ENCODE data around the gene TH. TPM values are rescaled to one million over a fixed set of nuclear protein-coding genes. Genes with fewer than 3 reads are reported as not detected.

TH gene
- polyA plus RNA-seq, 1 of the 3 experiments (the other 2 are of a cell fraction): not detected

DNA sequence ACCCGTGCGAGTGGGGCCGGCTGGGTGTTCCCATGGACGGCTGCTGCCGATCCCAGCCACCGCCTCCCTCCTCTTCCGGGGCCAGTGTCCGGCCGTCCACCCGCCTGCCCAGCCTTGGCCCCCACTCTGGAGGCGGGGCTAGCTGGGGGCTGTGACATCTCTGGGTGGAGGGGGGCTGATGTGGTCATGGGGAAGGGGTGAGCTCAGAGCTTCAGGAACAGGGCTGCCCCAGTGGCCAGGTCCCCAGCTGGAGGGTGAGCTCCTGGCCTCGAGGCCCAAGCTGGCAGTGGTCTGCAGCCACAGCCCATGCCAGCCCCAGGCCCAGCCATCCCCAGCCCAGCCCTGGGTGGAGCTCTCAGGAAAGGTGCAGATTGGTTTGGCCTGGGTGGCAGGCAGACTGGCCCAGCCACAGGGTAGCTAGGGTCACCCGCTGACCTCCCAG, 13.3 kb downstream of the TH start:
- no peak overlapping the region for H2AFZ ChIP-seq (ENCODE audit: low read depth)

DNA sequence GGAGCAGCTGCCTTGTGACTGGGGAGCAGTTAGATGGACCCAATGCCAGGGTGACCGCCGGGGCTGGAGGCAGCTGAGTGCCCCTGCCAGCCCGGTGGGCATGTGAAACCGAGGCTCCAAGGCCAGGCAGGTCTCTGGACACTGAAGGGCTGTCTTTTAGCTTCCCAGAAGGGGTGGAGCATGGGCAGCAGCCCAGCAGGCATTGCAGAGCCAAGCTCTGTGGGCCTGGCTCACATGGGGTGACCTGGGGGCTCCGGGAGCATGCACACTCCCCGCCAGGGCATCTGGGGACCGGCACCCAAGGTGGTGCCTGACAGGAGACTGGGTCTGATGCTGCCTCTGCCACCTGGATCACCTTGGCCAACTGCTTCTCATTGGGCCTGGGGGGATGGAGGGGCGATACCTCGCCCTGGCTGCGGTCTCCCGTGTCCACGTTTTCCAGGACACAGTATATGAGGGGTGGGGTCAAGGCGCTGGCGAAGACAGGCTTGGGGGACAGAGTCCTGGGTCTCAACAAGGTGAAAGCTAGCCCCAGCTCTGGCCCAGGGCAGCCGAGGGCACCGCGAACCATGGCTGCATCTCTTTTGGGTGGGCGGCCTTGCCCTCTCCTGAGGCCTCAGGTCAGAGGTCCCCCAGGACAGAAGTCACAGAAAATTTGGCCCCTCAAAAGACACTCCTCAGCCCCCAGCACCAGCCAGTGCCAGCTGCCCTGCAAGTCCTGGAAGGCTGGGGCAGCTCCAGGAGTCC, 14.1 kb downstream of the TH start:
- H3K79me2 ChIP-seq (ENCODE audit: insufficient read depth): no peaks in the 10 kb centered on the region
- ChIA-PET CTCF (interaction anchor here (1.0 to 25.3 kb wide), 14 partner anchors 11 to 517 kb away, joined by 3 to 1098 read pairs (median 22); partner anchors contain the start of genes SYT8, TH and TNNI2), POLR2A (interaction anchor here (0.8 to 2.1 kb wide), 2 partner anchors 28 to 36 kb away, joined by 3 to 10 read pairs; no protein-coding TSS in a partner anchor)
- H3K9me3 ChIP-seq: no peaks in the 10 kb centered on the region
- no peaks in the 10 kb centered on the region for H3K27me3 ChIP-seq (ENCODE audit: insufficient read depth)
- no peak overlapping the region for H3K9ac ChIP-seq
- no peak overlapping the region for H2AFZ ChIP-seq (ENCODE audit: low read depth)
- H4K20me1 ChIP-seq (ENCODE audit: insufficient read depth): no peaks in the 10 kb centered on the region
- H3K27ac ChIP-seq (ENCODE audit: low read depth in 2 of 2, low read length in 1 of 2): no peak overlapping the region
- whole genome bisulfite sequencing (ENCODE audit: low lambda C conversion rate): 20% methylated on average over 3 of the region's 18 CpGs
- no peak overlapping the region for H3K4me2 ChIP-seq
- H3F3A ChIP-seq (replicated peaks; ENCODE audit: insufficient read depth): no peaks in the 10 kb centered on the region
- no peaks in the 10 kb centered on the region for H3K9me2 ChIP-seq
- no peaks in the 10 kb centered on the region for H3K36me3 ChIP-seq (replicated peaks in 1 of 2; ENCODE audit: control insufficient read depth in 1 of 2, insufficient read depth in 2 of 2, low read length in 1 of 2)
- peaks cover 0 to 12% of the 10 kb centered on the region in 2 experiments; a peak in 1 of 4 replicates for H3K4me1 ChIP-seq (ENCODE audit: control insufficient read depth in 1 of 2, insufficient read depth in 2 of 2, low read depth in 1 of 2, low read length in 1 of 2)
- no peak overlapping the region for H3K4me3 ChIP-seq (ENCODE audit: low read depth in 2 of 2, low read length in 1 of 2)
- no peak for DNase-seq
- TF ChIP-seq, protein P1, sequence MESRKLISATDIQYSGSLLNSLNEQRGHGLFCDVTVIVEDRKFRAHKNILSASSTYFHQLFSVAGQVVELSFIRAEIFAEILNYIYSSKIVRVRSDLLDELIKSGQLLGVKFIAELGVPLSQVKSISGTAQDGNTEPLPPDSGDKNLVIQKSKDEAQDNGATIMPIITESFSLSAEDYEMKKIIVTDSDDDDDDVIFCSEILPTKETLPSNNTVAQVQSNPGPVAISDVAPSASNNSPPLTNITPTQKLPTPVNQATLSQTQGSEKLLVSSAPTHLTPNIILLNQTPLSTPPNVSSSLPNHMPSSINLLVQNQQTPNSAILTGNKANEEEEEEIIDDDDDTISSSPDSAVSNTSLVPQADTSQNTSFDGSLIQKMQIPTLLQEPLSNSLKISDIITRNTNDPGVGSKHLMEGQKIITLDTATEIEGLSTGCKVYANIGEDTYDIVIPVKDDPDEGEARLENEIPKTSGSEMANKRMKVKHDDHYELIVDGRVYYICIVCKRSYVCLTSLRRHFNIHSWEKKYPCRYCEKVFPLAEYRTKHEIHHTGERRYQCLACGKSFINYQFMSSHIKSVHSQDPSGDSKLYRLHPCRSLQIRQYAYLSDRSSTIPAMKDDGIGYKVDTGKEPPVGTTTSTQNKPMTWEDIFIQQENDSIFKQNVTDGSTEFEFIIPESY (IDR thresholded peaks at IDR 0.05; ENCODE audit: borderline replicate concordance, low read depth): no peak
- TF ChIP-seq, protein P2, sequence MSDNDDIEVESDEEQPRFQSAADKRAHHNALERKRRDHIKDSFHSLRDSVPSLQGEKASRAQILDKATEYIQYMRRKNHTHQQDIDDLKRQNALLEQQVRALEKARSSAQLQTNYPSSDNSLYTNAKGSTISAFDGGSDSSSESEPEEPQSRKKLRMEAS (IDR thresholded peaks at IDR 0.05; ENCODE audit: low read depth): no peak
- TF ChIP-seq EZH2phosphoT487 (IDR thresholded peaks at IDR 0.05; ENCODE audit: borderline replicate concordance, low read depth): no peak
- TF ChIP-seq RFX5 (IDR thresholded peaks at IDR 0.05; ENCODE audit: low read length): no peak
- no peak for TF ChIP-seq GABPA (IDR thresholded peaks at IDR 0.05; ENCODE audit: low read depth)
- no peak for TF ChIP-seq YY1 (IDR thresholded peaks at IDR 0.05; ENCODE audit: low read depth)
- TF ChIP-seq, protein P3, sequence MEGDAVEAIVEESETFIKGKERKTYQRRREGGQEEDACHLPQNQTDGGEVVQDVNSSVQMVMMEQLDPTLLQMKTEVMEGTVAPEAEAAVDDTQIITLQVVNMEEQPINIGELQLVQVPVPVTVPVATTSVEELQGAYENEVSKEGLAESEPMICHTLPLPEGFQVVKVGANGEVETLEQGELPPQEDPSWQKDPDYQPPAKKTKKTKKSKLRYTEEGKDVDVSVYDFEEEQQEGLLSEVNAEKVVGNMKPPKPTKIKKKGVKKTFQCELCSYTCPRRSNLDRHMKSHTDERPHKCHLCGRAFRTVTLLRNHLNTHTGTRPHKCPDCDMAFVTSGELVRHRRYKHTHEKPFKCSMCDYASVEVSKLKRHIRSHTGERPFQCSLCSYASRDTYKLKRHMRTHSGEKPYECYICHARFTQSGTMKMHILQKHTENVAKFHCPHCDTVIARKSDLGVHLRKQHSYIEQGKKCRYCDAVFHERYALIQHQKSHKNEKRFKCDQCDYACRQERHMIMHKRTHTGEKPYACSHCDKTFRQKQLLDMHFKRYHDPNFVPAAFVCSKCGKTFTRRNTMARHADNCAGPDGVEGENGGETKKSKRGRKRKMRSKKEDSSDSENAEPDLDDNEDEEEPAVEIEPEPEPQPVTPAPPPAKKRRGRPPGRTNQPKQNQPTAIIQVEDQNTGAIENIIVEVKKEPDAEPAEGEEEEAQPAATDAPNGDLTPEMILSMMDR (IDR thresholded peaks at IDR 0.05): no peak
- TF ChIP-seq, protein P4, sequence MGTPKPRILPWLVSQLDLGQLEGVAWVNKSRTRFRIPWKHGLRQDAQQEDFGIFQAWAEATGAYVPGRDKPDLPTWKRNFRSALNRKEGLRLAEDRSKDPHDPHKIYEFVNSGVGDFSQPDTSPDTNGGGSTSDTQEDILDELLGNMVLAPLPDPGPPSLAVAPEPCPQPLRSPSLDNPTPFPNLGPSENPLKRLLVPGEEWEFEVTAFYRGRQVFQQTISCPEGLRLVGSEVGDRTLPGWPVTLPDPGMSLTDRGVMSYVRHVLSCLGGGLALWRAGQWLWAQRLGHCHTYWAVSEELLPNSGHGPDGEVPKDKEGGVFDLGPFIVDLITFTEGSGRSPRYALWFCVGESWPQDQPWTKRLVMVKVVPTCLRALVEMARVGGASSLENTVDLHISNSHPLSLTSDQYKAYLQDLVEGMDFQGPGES (IDR thresholded peaks at IDR 0.05; ENCODE audit: low read depth, low read length): no peak
- no peak for TF ChIP-seq RAD21 (IDR thresholded peaks at IDR 0.05; ENCODE audit: low read length)
- TF ChIP-seq NRF1 (IDR thresholded peaks at IDR 0.05; ENCODE audit: low read depth, low read length): no peak
- TF ChIP-seq ELF1 (IDR thresholded peaks at IDR 0.05): no peak
- TF ChIP-seq RXRA (IDR thresholded peaks at IDR 0.05; ENCODE audit: borderline replicate concordance, low read depth): no peak
- TF ChIP-seq POLR2AphosphoS5 (IDR thresholded peaks at IDR 0.05; ENCODE audit: low read depth, low read length): no peak
- TF ChIP-seq, protein P5, sequence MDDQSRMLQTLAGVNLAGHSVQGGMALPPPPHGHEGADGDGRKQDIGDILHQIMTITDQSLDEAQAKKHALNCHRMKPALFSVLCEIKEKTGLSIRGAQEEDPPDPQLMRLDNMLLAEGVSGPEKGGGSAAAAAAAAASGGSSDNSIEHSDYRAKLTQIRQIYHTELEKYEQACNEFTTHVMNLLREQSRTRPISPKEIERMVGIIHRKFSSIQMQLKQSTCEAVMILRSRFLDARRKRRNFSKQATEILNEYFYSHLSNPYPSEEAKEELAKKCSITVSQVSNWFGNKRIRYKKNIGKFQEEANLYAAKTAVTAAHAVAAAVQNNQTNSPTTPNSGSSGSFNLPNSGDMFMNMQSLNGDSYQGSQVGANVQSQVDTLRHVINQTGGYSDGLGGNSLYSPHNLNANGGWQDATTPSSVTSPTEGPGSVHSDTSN (IDR thresholded peaks at IDR 0.05): no peak
- TF ChIP-seq RCOR1 (IDR thresholded peaks at IDR 0.05; ENCODE audit: low read length): no peak
- no peak for TF ChIP-seq TCF12 (IDR thresholded peaks at IDR 0.05)

More for the DNA sequence above, 13.3 kb downstream of the TH start:
- H3K9me3 ChIP-seq: no peaks in the 10 kb centered on the region
- H3K9me2 ChIP-seq: no peaks in the 10 kb centered on the region
- ChIA-PET POLR2A (no interaction called here), CTCF (interaction anchor here (1.0 to 25.3 kb wide), 13 partner anchors 7 to 518 kb away, joined by 3 to 1098 read pairs (median 19); partner anchors contain the start of genes SYT8, TH and TNNI2)
- no peak overlapping the region for H3K4me2 ChIP-seq
- no peaks in the 10 kb centered on the region for H4K20me1 ChIP-seq (ENCODE audit: insufficient read depth)
- no peak overlapping the region for H3K9ac ChIP-seq
- no peak overlapping the region for H3K4me3 ChIP-seq (ENCODE audit: low read depth in 2 of 2, low read length in 1 of 2)
- no peaks in the 10 kb centered on the region for H3K36me3 ChIP-seq (replicated peaks in 1 of 2; ENCODE audit: control insufficient read depth in 1 of 2, insufficient read depth in 2 of 2, low read length in 1 of 2)
- 77% methylated on average over 6 of the region's 13 CpGs for WGBS (ENCODE audit: low lambda C conversion rate)
- DNase-seq: no peak
- TF ChIP-seq, protein P5 (IDR thresholded peaks at IDR 0.05): no peak
- no peaks in the 10 kb centered on the region for H3K79me2 ChIP-seq (ENCODE audit: insufficient read depth)
- H3K27me3 ChIP-seq (ENCODE audit: insufficient read depth): no peaks in the 10 kb centered on the region
- no peaks in the 10 kb centered on the region for H3F3A ChIP-seq (replicated peaks; ENCODE audit: insufficient read depth)
- H3K27ac ChIP-seq (ENCODE audit: low read depth in 2 of 2, low read length in 1 of 2): no peak overlapping the region
- H3K4me1 ChIP-seq (ENCODE audit: control insufficient read depth in 1 of 2, insufficient read depth in 2 of 2, low read depth in 1 of 2, low read length in 1 of 2): peaks cover 0 to 14% of the 10 kb centered on the region in 2 experiments; a peak in 1 of 4 replicates
